Measurements from ENCODE around the gene NT5C2. TPM values are rescaled to one million over a fixed set of nuclear protein-coding genes. Genes with fewer than 3 reads are reported as not detected.

Gene NT5C2
- total and polyA plus RNA-seq, 2 of the 8 experiments (the other 6 are each of a cell fraction or from before 2014, with no cell fraction given): 35.2 to 106 TPM

DNA sequence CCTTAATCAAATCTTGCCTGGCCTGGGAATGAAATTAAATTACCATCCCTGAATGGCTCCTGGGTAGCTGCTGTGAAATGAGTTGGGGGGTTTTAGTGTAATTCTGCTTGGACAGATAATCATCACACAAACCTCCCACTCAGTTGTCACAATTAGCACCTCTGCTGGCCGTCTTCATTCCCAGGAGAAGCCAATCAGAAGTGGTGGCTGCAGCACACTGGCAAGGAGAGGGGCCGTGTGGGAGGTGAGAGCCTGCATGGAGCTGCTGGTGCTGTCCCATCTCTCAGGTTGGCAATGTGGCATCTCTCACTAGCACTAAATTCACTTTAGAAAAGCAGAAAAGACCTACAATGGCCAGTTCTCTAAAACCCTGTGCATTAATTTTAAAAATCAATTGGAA lies 92.5 kb downstream of the NT5C2 start:
- H4K5ac ChIP-seq (ENCODE audit: insufficient read length, low read depth, low read length): no peak overlapping the region

More for the DNA sequence above, 92.5 kb downstream of the NT5C2 start:
- H3K79me2 ChIP-seq (ENCODE audit: control insufficient read depth in 1 of 2, insufficient read depth in 2 of 2, low read length in 2 of 2): no peaks in the 10 kb centered on the region
- H3K18ac ChIP-seq (ENCODE audit: extremely low read depth, low read length): no peak overlapping the region
- H3K4me2 ChIP-seq (ENCODE audit: insufficient read depth in 1 of 2, low read depth in 2 of 2, low read length in 2 of 2): no peak overlapping the region
- H3K27ac ChIP-seq (ENCODE audit: low read depth, low read length): no peak overlapping the region
- no peak for FAIRE-seq
- TF ChIP-seq SIRT6 (IDR thresholded peaks at IDR 0.05; ENCODE audit: low read length): no peak
- CTCF ChIA-PET (ENCODE audit: partially characterized antibody): interaction anchor here (0.6 to 2.3 kb wide), 5 partner anchors 13 to 251 kb away, joined by 3 to 12 read pairs (median 6); no protein-coding TSS in a partner anchor
- H3K56ac ChIP-seq (replicated peaks; ENCODE audit: insufficient read length, low read depth, low read length): no peak overlapping the region
- H3K4ac ChIP-seq (replicated peaks; ENCODE audit: insufficient read length, low read depth, low read length): no peak overlapping the region
- H2BK15ac ChIP-seq (ENCODE audit: low read length): no peak overlapping the region
- no peaks in the 10 kb centered on the region for H3K27me3 ChIP-seq (replicated peaks in 1 of 4; ENCODE audit: control insufficient read depth in 3 of 4, extremely low read depth in 1 of 4, insufficient read depth in 3 of 4, low read length in 3 of 4)
- H2AFZ ChIP-seq (ENCODE audit: low read length): no peak overlapping the region
- no peaks in the 10 kb centered on the region for H3K23me2 ChIP-seq (ENCODE audit: low read depth, low read length)
- no peak overlapping the region for H2BK5ac ChIP-seq (ENCODE audit: low read depth, low read length)
- no peaks in the 10 kb centered on the region for H3K9me3 ChIP-seq (ENCODE audit: insufficient read depth in 2 of 2, low read depth in 1 of 2, low read length in 1 of 2)
- peaks cover 4 to 45% (median 9%) of the 10 kb centered on the region in 4 experiments; a peak in 6 of 8 replicates for H3K36me3 ChIP-seq (ENCODE audit: control insufficient read depth in 2 of 4, insufficient read depth in 4 of 4, low read length in 3 of 4)
- no peak overlapping the region for H3K9ac ChIP-seq (replicated peaks in 1 of 4; ENCODE audit: extremely low read depth in 1 of 4, low read depth in 3 of 4, low read length in 3 of 4)
- peaks cover 0 to 1% of the 10 kb centered on the region in 2 experiments for H4K20me1 ChIP-seq (replicated peaks in 1 of 2; ENCODE audit: control insufficient read depth in 1 of 2, insufficient read depth in 2 of 2, low read length in 2 of 2)
- H4K8ac ChIP-seq (ENCODE audit: extremely low read depth, insufficient read depth, low read length): no peak overlapping the region
- DNase-seq (ENCODE audit: low read depth in 1 of 2, low spot score in 2 of 2): no peak
- H2BK20ac ChIP-seq (ENCODE audit: low read length): no peak overlapping the region
- no peak overlapping the region for H4K91ac ChIP-seq (replicated peaks; ENCODE audit: insufficient read length, low read length)
- H3K4me3 ChIP-seq (ENCODE audit: extremely low read depth in 1 of 4, insufficient read depth in 2 of 4, low read depth in 3 of 4, low read length in 4 of 4): no peak overlapping the region
- 67% methylated on average over 2 of the region's 2 CpGs; no CpG with 5 or more reads in 1 of the 2 experiments for WGBS, 2 experiments (ENCODE audit: extremely low coverage in 1 of 2, insufficient coverage in 1 of 2, insufficient read length in 1 of 2, insufficient replicate concordance in 2 of 2, low coverage in 1 of 2, low lambda C conversion rate in 2 of 2, missing lambda C conversion rate in 1 of 2)
- H3K23ac ChIP-seq (ENCODE audit: insufficient read length): no peak overlapping the region
- no peak overlapping the region for H3K14ac ChIP-seq (ENCODE audit: insufficient read length)
- H2BK12ac ChIP-seq (ENCODE audit: low read depth, low read length): no peak overlapping the region
- no peak overlapping the region for H2AK5ac ChIP-seq (ENCODE audit: low read depth, low read length)
- no peak overlapping the region for H2BK120ac ChIP-seq (replicated peaks; ENCODE audit: low read depth, low read length)
- peaks cover 0 to 4% (median 0%) of the 10 kb centered on the region in 4 experiments; a peak in 1 of 7 replicates for H3K4me1 ChIP-seq (replicated peaks in 1 of 4; ENCODE audit: control insufficient read depth in 3 of 4, insufficient read depth in 4 of 4, low read length in 3 of 4)
- POLR2A ChIA-PET (ENCODE audit: partially characterized antibody): no interaction called here
- H3K79me1 ChIP-seq (ENCODE audit: low read depth, low read length): no peaks in the 10 kb centered on the region
